RPMI7951 (cell line): ENCODE measurements around the gene LNPEP. TPM values are rescaled to one million over a fixed set of nuclear protein-coding genes. Genes with fewer than 3 reads are reported as not detected.

ENCODE experiments used
- DNase-seq: peaks from one replicate; pipeline ENCODE4 v3.0.0-alpha.2; 2012; ENCODE audit warnings: low read depth
- total RNA-seq: library from RNA; depleted of rRNA; stranded (reverse); fragments of >200 nt; shearing (Covaris generic); gene quantifications from 2 replicates; pipeline ENCODE4 v1.2.3, GENCODE V29; 2014; rRNA removed

Gene LNPEP
- 17.3 and 22.3 TPM in 2 replicates for total RNA-seq

- peak; percentile 95 for DNase-seq
Observed at GRCh38 chr5:96935559-96936430, at the start of gene LNPEP. TSS of gene LNPEP (plus strand) at chr5:96936080. CDS start at chr5:96936156, 76 bp downstream.

DNA sequence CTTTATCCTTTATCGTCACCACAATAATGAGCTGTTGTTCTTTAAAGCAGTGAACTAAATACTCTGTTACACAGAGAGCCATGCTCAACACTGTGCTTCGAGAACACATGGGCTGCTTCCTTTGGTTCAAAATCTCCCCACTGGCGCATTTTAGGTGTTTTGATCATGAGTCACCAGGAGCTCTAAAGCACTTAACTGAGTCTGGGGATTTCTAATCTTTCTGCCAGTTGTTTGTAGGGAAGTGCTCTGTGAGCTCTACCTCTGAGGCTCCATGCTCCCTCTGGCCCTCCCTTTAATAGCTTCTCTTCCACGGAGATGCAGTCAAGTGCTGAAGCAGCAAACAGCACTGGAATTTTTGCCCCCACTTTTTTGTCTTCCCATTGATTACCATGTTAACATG lies 42.5 kb upstream of the LNPEP start:
- DNase-seq = peak; percentile 88

GRCh38 chr5:96896276-96896675 lies 39.6 kb upstream of the LNPEP start:
- no peak for DNase-seq

- no peak for DNase-seq
Observed at GRCh38 chr5:96896806-96897205, 39.1 kb upstream of the LNPEP start.

DNA sequence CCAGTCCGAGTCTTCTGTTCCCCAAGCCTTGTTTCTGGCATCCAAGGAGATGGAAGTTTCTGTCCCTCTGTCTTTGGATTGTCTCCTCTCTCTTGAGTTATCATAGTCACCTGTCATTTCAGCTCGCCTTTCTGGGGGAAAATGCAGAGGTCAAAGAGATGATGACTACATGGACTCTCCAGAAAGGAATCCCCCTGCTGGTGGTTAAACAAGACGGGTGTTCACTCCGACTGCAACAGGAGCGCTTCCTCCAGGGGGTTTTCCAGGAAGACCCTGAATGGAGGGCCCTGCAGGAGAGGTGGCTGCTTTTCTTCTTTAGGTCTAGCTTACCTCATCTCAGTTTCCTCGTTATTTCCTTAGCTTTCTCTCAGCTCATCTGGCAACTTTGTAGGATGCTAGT lies 34.5 kb upstream of the LNPEP start:
- no peak for DNase-seq

GRCh38 chr5:96901841-96902240 lies 34.0 kb upstream of the LNPEP start:
- no peak for DNase-seq

- DNase-seq = no peak
Observed at GRCh38 chr5:96902876-96903275, 33.0 kb upstream of the LNPEP start.

GRCh38 chr5:96903300-96903699 lies 32.6 kb upstream of the LNPEP start:
- no peak for DNase-seq

DNA sequence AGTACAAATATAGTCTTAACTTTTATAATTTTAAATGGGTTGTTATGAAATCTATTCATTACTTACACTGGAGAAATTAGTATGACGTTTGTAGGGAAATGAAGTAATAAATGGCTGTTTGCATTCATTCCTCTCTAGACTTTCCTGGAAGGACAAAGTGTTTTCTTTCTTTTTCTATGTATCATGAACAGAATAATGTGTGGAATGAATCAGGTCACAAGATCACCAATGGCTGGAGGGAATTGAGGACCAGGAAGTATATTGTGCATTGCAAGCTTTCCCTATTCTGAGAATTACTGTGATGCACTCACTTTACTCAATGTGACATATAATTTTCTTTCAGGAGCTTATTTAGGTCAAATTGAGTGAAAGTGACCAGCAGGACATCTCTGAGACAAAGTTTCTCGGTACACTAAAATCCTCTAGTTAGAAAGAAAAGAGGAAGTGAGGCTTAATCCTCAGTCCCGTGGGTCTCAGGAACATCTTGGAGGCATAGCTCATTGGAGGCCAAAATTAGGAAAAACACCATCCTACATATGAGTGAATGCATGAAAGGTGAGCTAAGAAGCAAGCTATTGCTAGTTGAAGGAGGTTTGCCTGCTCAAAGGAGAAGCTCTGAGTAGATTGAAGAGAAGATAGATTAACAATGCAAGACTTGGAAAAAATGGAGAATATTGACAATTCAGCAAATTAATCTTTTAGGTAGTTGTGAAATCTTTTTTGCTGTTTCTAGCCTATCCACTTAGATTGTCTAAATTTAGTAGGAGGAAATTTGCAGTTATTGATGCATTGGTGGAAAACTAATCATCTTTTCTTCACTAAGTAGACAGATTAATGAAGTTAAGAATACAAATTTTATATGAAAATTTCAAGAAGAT lies 31.6 kb upstream of the LNPEP start:
- no peak for DNase-seq

DNA sequence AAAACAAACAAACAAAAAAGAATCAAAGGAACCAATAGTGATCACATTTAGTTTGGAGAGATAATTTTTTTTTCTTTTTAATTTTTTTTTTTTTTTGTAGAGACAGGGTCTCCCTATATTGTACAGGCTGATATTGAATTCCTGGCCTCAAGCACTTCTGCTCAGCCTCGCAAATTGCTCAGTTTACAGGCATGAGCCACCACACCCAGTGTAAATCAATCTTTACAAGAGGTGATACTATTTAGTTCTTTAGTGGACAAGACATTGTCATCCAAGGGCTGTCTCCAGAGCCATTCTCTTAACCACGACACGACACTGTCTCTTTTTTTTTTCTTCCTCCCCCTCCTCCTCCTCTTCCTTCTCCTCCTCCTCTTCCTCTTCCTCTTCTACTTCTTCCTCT lies 30.0 kb upstream of the LNPEP start:
- no peak for DNase-seq

- DNase-seq = no peak
Observed at GRCh38 chr5:96909003-96909402, 26.9 kb upstream of the LNPEP start.

GRCh38 chr5:96909435-96909834 lies 26.4 kb upstream of the LNPEP start:
- no peak for DNase-seq

GRCh38 chr5:96911139-96911538 lies 24.7 kb upstream of the LNPEP start:
- DNase-seq = no peak

DNA sequence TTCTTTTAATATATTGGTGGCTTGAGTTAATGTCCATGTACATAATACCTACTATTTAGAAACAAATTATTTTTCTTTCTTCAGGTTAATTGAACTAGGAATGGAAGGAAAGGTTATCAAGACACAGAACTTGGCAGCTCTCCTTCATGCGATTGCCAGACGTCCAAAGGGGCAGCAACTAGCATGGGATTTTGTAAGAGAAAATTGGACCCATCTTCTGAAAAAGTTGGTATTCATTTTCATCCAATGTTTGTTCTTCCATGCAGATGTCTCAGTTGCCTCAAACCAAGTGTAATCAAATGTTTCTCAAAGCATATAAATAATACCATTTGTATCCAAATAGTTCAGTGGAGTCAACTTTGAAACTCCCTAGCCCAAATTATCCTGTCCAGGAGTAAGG lies 22.6 kb upstream of the LNPEP start:
- DNase-seq = no peak

DNA sequence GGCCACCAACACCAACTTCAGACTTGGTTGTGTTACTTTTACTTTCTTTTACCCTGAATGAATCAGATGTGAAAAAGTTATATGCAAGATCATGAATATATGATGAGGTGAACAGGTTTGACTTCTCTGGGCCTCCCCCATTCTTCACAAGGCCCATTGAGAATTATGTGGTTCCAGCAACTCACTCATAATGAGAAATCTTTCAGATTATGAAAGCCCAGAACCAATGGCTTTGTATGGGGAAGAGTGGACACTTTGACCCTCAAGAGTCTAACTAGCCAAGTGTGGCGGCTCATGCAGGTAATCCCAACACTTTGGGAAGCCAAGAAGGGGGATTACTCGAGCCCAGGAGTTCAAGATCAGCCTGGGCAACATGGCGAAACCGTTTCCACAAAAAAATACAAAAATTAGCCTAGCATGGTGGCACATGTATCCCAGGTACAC lies 16.1 kb upstream of the LNPEP start:
- no peak for DNase-seq

DNA sequence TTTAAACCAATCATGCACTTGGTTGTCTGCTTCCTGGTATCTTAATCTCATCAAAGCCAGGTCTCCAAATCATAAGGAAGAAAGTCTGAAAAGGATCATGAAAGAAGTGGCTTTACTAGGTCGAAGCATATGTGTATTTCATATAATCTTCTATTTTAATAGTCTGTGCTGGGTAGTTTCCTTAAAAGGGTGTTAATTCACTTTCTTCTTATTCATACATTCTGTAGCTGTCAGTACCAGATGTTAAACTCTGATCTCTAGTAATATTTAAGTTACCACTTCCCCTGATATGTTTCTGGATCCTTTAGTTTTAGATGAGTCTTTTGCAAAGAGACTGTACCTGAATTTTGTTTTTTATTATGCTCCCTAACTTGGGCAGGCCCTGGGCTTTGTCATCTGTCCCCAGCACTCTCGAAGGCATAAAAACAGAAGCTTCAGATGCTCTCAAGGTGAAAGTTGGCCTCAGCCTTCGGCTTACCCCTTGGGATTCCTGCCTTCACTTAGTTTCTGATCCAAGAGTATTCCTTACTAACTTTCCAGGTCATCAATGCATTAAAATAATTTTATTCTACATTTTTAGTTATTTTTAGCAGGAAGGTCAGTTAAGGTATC lies 15.0 kb upstream of the LNPEP start:
- no peak for DNase-seq

DNA sequence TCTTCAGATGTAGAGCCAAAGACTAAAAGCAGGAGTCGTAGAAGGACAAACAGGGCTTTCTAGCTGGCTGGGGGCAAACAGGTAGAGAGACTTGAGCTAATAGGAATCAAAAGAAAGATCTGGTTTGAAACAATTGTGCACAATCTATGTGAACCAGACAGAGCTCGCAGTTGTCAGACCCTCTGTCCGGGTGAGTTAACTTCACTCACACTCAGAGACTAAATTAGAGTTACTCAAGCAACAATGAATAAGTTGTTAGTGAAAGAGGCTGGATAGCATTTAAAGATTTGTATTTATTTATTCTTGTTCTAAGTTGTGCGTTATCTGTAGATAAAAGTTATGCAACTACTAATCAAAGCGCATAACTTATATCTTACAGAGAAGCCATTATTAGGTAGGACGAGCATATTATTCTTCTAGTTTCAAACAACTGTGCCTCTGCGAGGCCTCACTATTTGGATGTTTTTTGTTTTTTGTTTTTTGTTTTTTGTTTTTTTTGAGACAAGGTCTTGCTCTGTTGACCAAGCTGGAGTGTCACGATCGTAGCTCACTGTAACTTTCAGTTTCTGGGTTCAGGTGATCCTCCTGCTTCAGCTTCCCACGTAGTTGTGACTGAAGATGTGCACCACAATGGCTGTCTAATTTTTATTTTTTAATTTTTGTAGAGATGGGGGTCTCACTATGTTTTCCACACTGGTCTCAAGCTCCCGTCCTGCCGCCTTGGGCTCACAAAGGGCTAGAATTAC lies 13.2 kb upstream of the LNPEP start:
- no peak for DNase-seq

DNA sequence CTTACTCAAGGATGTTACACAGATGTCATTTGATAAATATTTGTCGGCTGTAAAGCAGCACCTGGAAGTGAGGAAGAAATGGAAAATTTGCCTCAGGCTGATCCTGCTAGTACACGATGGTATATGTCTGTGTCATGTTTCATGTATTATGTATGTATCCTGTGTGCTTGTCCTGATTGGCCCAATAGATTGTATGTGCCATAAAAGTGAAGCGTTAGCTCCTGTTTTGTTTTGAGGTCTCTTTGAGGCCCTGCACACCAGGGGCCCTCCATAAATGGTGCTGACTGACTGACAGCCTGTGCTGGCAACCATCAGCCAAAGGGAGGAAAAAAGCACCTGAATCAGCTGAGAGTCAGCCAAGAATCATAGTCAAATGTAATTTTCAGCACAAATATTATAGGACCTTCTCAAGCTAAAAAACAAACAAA lies 11.8 kb upstream of the LNPEP start:
- DNase-seq = no peak

GRCh38 chr5:96926276-96926675 lies 9.6 kb upstream of the LNPEP start:
- DNase-seq = no peak

DNA sequence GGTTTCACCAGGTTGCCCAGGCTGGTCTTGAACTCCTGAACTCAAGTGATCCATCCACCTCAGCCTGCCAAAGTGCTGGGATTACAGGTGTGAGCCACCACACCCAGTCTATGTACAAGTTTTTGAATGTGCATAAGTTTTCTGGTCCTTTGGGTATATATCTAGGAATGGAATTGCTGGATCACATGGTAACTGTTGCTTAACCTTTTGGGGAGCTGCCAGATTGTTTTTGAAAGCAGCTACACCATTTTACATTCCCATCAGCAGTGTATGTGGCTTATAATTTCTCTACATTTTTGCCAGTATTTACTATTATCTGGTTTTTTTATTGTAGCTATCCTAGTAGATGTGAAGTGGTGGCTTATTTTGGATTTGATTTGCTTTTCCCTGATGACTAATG lies 8.9 kb upstream of the LNPEP start:
- DNase-seq = no peak

GRCh38 chr5:96928931-96929708 lies 6.8 kb upstream of the LNPEP start:
- DNase-seq = no peak
